H1 (cell line): ENCODE data around the gene MAP1LC3C. TPM values are rescaled to one million over a fixed set of nuclear protein-coding genes. Genes with fewer than 3 reads are reported as not detected.

Experiments
- CTCF ChIA-PET: fragments of 300-600 bp; sonication (Branson Sonifier 250); formaldehyde crosslinking; loops from one replicate; lab custom pipeline; 2021; ENCODE audit not compliant: partially characterized antibody; lab: Charles Lee
- POLR2A ChIA-PET: fragments of 300-600 bp; sonication (Branson Sonifier 250); formaldehyde crosslinking; loops from one replicate; lab custom pipeline; 2021; ENCODE audit warnings: inconsistent platforms; ENCODE audit not compliant: partially characterized antibody; lab: Charles Lee
- DNase-seq, 2 experiments: peaks; one replicate each; pipeline versions ENCODE4 v3.0.0 to v3.0.0-alpha.2; 2010 to 2022; ENCODE audit warnings: low spot score in 2 of 2, low read depth in 1 of 2, mixed read lengths in 1 of 2
- FAIRE-seq: peaks from 2 replicates; lab custom pipeline; 2011; peaks lifted over from hg19 to GRCh38; lab: Jason Lieb, UNC
- H2AFZ ChIP-seq: 2 replicates; pipeline ENCODE4 v1.8.1; 2012; ENCODE audit warnings: low read length, inconsistent platforms
- H2AK5ac ChIP-seq: 2 replicates; pipeline ENCODE4 v1.6.1; 2013; ENCODE audit warnings: low read depth, low read length
- H2BK120ac ChIP-seq: replicated peaks from 2 replicates; pipeline ENCODE3; 2013; ENCODE audit warnings: low read depth, low read length, inconsistent platforms
- H2BK12ac ChIP-seq: 2 replicates; pipeline ENCODE4 v1.6.1; 2013; ENCODE audit warnings: low read depth, low read length
- H2BK15ac ChIP-seq: 2 replicates; pipeline ENCODE4 v1.6.1; 2013; ENCODE audit warnings: low read length
- H2BK20ac ChIP-seq: 2 replicates; pipeline ENCODE4 v1.6.1; 2013; ENCODE audit warnings: low read length
- H2BK5ac ChIP-seq: 2 replicates; pipeline ENCODE4 v1.6.1; 2013; ENCODE audit warnings: low read depth, low read length
- H3K14ac ChIP-seq: 2 replicates; pipeline ENCODE4 v1.6.1; 2013; ENCODE audit warnings: inconsistent platforms; ENCODE audit not compliant: insufficient read length
- H3K18ac ChIP-seq: 2 replicates; pipeline ENCODE4 v1.6.1; 2013; ENCODE audit warnings: low read length; ENCODE audit errors: extremely low read depth
- H3K23ac ChIP-seq: 2 replicates; pipeline ENCODE4 v1.6.1; 2013; ENCODE audit warnings: inconsistent platforms; ENCODE audit not compliant: insufficient read length
- H3K23me2 ChIP-seq: 2 replicates; pipeline ENCODE4 v1.6.1; 2013; ENCODE audit warnings: low read depth, low read length
- H3K27ac ChIP-seq: 2 replicates; pipeline ENCODE4 v1.6.1; 2011; ENCODE audit warnings: low read depth, low read length, inconsistent platforms
- H3K27me3 ChIP-seq, 4 experiments: replicated peaks in 1 of 4; 1 replicate in 1 of 4; 2 replicates in 3 of 4; pipeline versions ENCODE4 v1.6.1 to v1.8.1; 2011 to 2013; ENCODE audit warnings: low read length in 3 of 4, mild to moderate bottlenecking in 3 of 4, inconsistent platforms in 2 of 4, mixed read lengths in 2 of 4, moderate library complexity in 1 of 4; ENCODE audit not compliant: control insufficient read depth in 3 of 4, insufficient read depth in 3 of 4; ENCODE audit errors: extremely low read depth in 1 of 4
- H3K36me3 ChIP-seq, 4 experiments: 2 replicates each; pipeline versions ENCODE4 v1.6.1 to v1.8.1; 2011 to 2013; ENCODE audit warnings: mild to moderate bottlenecking in 4 of 4, low read length in 3 of 4, moderate library complexity in 2 of 4, control low read depth in 1 of 4, inconsistent platforms in 1 of 4; ENCODE audit not compliant: insufficient read depth in 4 of 4, control insufficient read depth in 2 of 4
- H3K4ac ChIP-seq: replicated peaks from 2 replicates; pipeline ENCODE3; 2013; ENCODE audit warnings: low read length, low read depth, mixed read lengths, inconsistent platforms; ENCODE audit not compliant: insufficient read length
- H3K4me1 ChIP-seq, 4 experiments: replicated peaks in 1 of 4; 1 replicate in 1 of 4; 2 replicates in 3 of 4; pipeline versions ENCODE4 v1.6.1 to v1.8.1; 2011 to 2013; ENCODE audit warnings: low read length in 3 of 4, inconsistent platforms in 2 of 4, mixed read lengths in 1 of 4; ENCODE audit not compliant: insufficient read depth in 4 of 4, control insufficient read depth in 3 of 4
- H3K4me2 ChIP-seq, 2 experiments: 2 replicates each; pipeline versions ENCODE4 v1.6.1 to v1.8.1; 2011 to 2013; ENCODE audit warnings: low read depth in 2 of 2, low read length in 2 of 2, control low read depth in 1 of 2, inconsistent platforms in 1 of 2, mild to moderate bottlenecking in 1 of 2; ENCODE audit not compliant: insufficient read depth in 1 of 2
- H3K4me3 ChIP-seq, 4 experiments: fragments of 200-600, 300-600 bp in 1 of 4; sonication (generic), shearing (Covaris generic), sonication (Bioruptor Twin) in 1 of 4; 2 replicates each; pipeline versions ENCODE4 v1.5.1 to v1.8.1; 2011 to 2016; ENCODE audit warnings: low read length in 4 of 4, low read depth in 3 of 4, control low read depth in 2 of 4, inconsistent platforms in 2 of 4, mild to moderate bottlenecking in 2 of 4, mixed read lengths in 1 of 4, moderate library complexity in 1 of 4; ENCODE audit not compliant: insufficient read depth in 2 of 4; ENCODE audit errors: extremely low read depth in 1 of 4
- H3K56ac ChIP-seq: replicated peaks from 2 replicates; pipeline ENCODE3; 2013; ENCODE audit warnings: low read depth, mild to moderate bottlenecking, mixed read lengths, low read length, inconsistent platforms; ENCODE audit not compliant: insufficient read length
- H3K79me1 ChIP-seq: 2 replicates; pipeline ENCODE4 v1.6.1; 2013; ENCODE audit warnings: low read depth, low read length, control low read depth
- H3K79me2 ChIP-seq, 2 experiments: 2 replicates each; pipeline versions ENCODE4 v1.6.1 to v1.8.1; 2012 to 2013; ENCODE audit warnings: low read length in 2 of 2, mild to moderate bottlenecking in 2 of 2, inconsistent platforms in 1 of 2; ENCODE audit not compliant: insufficient read depth in 2 of 2, control insufficient read depth in 1 of 2
- H3K9ac ChIP-seq, 4 experiments: replicated peaks in 1 of 4; 1 replicate in 1 of 4; 2 replicates in 3 of 4; pipeline versions ENCODE4 v1.6.1 to v1.8.1; 2011 to 2013; ENCODE audit warnings: low read depth in 3 of 4, low read length in 3 of 4, control low read depth in 2 of 4, mild to moderate bottlenecking in 2 of 4, moderate library complexity in 2 of 4, inconsistent platforms in 1 of 4; ENCODE audit errors: extremely low read depth in 1 of 4
- H3K9me3 ChIP-seq, 2 experiments: 2 replicates each; pipeline versions ENCODE4 v1.6.1 to v1.8.1; 2012 to 2013; ENCODE audit warnings: mild to moderate bottlenecking in 2 of 2, moderate library complexity in 2 of 2, control low read depth in 1 of 2, inconsistent platforms in 1 of 2, low read depth in 1 of 2, low read length in 1 of 2, mixed read lengths in 1 of 2; ENCODE audit not compliant: insufficient read depth in 2 of 2
- H4K20me1 ChIP-seq, 2 experiments: replicated peaks in 1 of 2; 2 replicates each; pipeline versions ENCODE3 to v1.8.1; 2011 to 2013; ENCODE audit warnings: inconsistent platforms in 2 of 2, low read length in 2 of 2, mild to moderate bottlenecking in 1 of 2; ENCODE audit not compliant: insufficient read depth in 2 of 2, control insufficient read depth in 1 of 2
- H4K5ac ChIP-seq: 2 replicates; pipeline ENCODE4 v1.6.1; 2013; ENCODE audit warnings: low read length, low read depth, mixed read lengths, inconsistent platforms; ENCODE audit not compliant: insufficient read length
- H4K8ac ChIP-seq: 2 replicates; pipeline ENCODE4 v1.8.0; 2013; ENCODE audit warnings: mild to moderate bottlenecking, moderate library complexity, low read length, inconsistent platforms; ENCODE audit not compliant: insufficient read depth; ENCODE audit errors: extremely low read depth
- H4K91ac ChIP-seq: replicated peaks from 2 replicates; pipeline ENCODE3; 2013; ENCODE audit warnings: low read length, mixed read lengths, inconsistent platforms; ENCODE audit not compliant: insufficient read length
- CBX5 ChIP-seq: fragments of 300-800, 300-1000 bp; sonication (generic); IDR thresholded peaks from 2 replicates; pipeline ENCODE4 v1.7.1; 2016; ENCODE audit warnings: antibody characterized with exemption, low read length, low read depth
- POU5F1 ChIP-seq: IDR thresholded peaks from 2 replicates; pipeline ENCODE4 v1.6.1; 2011; ENCODE audit warnings: low read depth, mild to moderate bottlenecking, low read length, moderate library complexity
- SP2 ChIP-seq: IDR thresholded peaks from 2 replicates; pipeline ENCODE4 v1.6.1; 2012; ENCODE audit warnings: mild to moderate bottlenecking, low read length, inconsistent platforms
- WGBS, 2 experiments: shearing (Covaris generic) in 1 of 2; methylation state at CpG; one replicate each; pipeline versions ENCODE4 v1.1.6 to v1.1.7; 2013 to 2015; ENCODE audit warnings: low lambda C conversion rate in 2 of 2, mixed read lengths in 2 of 2, inconsistent platforms in 1 of 2, low coverage in 1 of 2, missing lambda C conversion rate in 1 of 2; ENCODE audit not compliant: insufficient replicate concordance in 2 of 2, insufficient coverage in 1 of 2, insufficient read length in 1 of 2; ENCODE audit errors: extremely low coverage in 1 of 2, missing lambda C conversion rate in 1 of 2; 5-methylcytosine and 5-hydroxymethylcytosine counted together
- polyA plus RNA-seq, 7 experiments: library from polyadenylated mRNA; depleted of rRNA in 3 of 7; stranded (reverse) in 5 of 7; unstranded in 2 of 7; fragments of >200 nt in 5 of 7; fragments of 200-250 nt in 2 of 7; gene quantifications; 1 replicate in 5 of 7; 2 replicates in 1 of 7; 4 replicates in 1 of 7; pipeline versions ENCODE4 v1.2.1 to v1.2.3, GENCODE V29; 2011 to 2013; ENCODE audit warnings: missing spikeins in 2 of 7, mixed read lengths in 2 of 7
- total RNA-seq: library from RNA; stranded (reverse); fragmentation: NEBNext Ultra II Directional; extraction: Animal tissue kit (Norgen Biotek cat#: 25700); gene quantifications from 2 replicates; pipeline ENCODE4 v1.2.1, GENCODE V29; 2021

Gene MAP1LC3C
- total and polyA plus RNA-seq, 2 of the 8 experiments (the other 6 are each of a cell fraction or from before 2014, with no cell fraction given), result 1.7 to 3.2 TPM

GRCh38 chr1:241950390-241950789 is 48.5 kb downstream of the MAP1LC3C start:
- H3K79me1 ChIP-seq, result no peaks in the 10 kb centered on the region
- DNase-seq, result no peak
- H3K4me1 ChIP-seq, result no peaks in the 10 kb centered on the region
- H4K5ac ChIP-seq, result no peak overlapping the region
- H3K9ac ChIP-seq, result no peak overlapping the region
- H3K56ac ChIP-seq, result no peak overlapping the region
- no peak overlapping the region for H2BK15ac ChIP-seq
- 96% methylated on average over 5 of the region's 5 CpGs; no CpG with 5 or more reads in 1 of the 2 experiments for WGBS, 2 experiments
- CTCF ChIA-PET, result interaction anchor here (1.2 to 1.6 kb wide), 3 partner anchors 21 to 48 kb away, joined by 3 to 8 read pairs (median 5); partner anchors contain the start of gene MAP1LC3C
- no peak overlapping the region for H2BK120ac ChIP-seq
- H3K27ac ChIP-seq, result no peak overlapping the region
- no peaks in the 10 kb centered on the region for H3K9me3 ChIP-seq
- H3K4me3 ChIP-seq, result no peak overlapping the region
- no peak overlapping the region for H3K4ac ChIP-seq
- H3K18ac ChIP-seq, result no peak overlapping the region
- no peak overlapping the region for H3K4me2 ChIP-seq
- H2BK20ac ChIP-seq, result no peak overlapping the region
- no peaks in the 10 kb centered on the region for H3K79me2 ChIP-seq
- H4K91ac ChIP-seq, result no peak overlapping the region
- no peak overlapping the region for H2BK12ac ChIP-seq
- H4K8ac ChIP-seq, result no peak overlapping the region
- H3K14ac ChIP-seq, result no peak overlapping the region
- H2BK5ac ChIP-seq, result no peak overlapping the region
- TF ChIP-seq POU5F1, result no peak
- no peak for TF ChIP-seq CBX5
- no peak for TF ChIP-seq SP2
- TF ChIP-seq, all 59 proteins: peak for 0
- no peaks in the 10 kb centered on the region for H4K20me1 ChIP-seq
- no peak overlapping the region for H3K23ac ChIP-seq
- no peaks in the 10 kb centered on the region for H3K27me3 ChIP-seq
- no peak for FAIRE-seq
- no peaks in the 10 kb centered on the region for H3K36me3 ChIP-seq
- no peaks in the 10 kb centered on the region for H3K23me2 ChIP-seq
- H2AFZ ChIP-seq, result peak overlapping the region; percentile 27; the same call in 1 of the 2 replicates
- POLR2A ChIA-PET, result no interaction called here
- no peak overlapping the region for H2AK5ac ChIP-seq
